Measurements from ENCODE around the gene SLC24A4.

GRCh38 chr14:92411941-92412340, 89.0 kb downstream of the SLC24A4 start:
- TF ChIP-seq CTCF (IDR thresholded peaks at IDR 0.05) (no peak), POLR2A (IDR thresholded peaks at IDR 0.05) (no peak)
